HL-60/S4 treated with phorbol 12-myristate 13-acetate at 8.2 ng/mL for 4 days and 3 days (cell line): ENCODE results near the gene ATP9B.
"Not testable (repeated sequence)": the region's sequence is repeated elsewhere in the genome, so short reads cannot be mapped to it uniquely, and the experiment has no call there.

Experiments
- in situ Hi-C: fragments of 300-500 bp; cut with MboI; formaldehyde crosslinking; loops from 2 replicates; pipeline ENCODE4 v1.15.0; 2022; ENCODE audit warnings: low sequenced_read_pairs

Gene ATP9B

GRCh38 chr18:79321625-79322405 lies 252.6 kb downstream of the ATP9B start:
- in situ Hi-C loops: no loop called here

GRCh38 chr18:79322441-79322840 lies 253.2 kb downstream of the ATP9B start:
- in situ Hi-C loops: no loop called here

- in situ Hi-C loops: no loop called here
Measured at GRCh38 chr18:79323471-79323870, 254.3 kb downstream of the ATP9B start.

- in situ Hi-C loops: no loop called here
Measured at GRCh38 chr18:79326413-79327198, 257.4 kb downstream of the ATP9B start.

- in situ Hi-C loops: no loop called here
Measured at GRCh38 chr18:79327199-79327721, 258.1 kb downstream of the ATP9B start.

- in situ Hi-C loops: not testable (repeated sequence)
Measured at GRCh38 chr18:79327915-79328314, 258.7 kb downstream of the ATP9B start.

GRCh38 chr18:79328887-79329286 lies 259.7 kb downstream of the ATP9B start:
- in situ Hi-C loops: no loop called here

GRCh38 chr18:79329786-79330185 lies 260.6 kb downstream of the ATP9B start:
- in situ Hi-C loops: no loop called here

- in situ Hi-C loops: no loop called here
Measured at GRCh38 chr18:79332646-79333045, 263.5 kb downstream of the ATP9B start.

- in situ Hi-C loops: no loop called here
Measured at GRCh38 chr18:79333046-79333445, 263.9 kb downstream of the ATP9B start.

- in situ Hi-C loops: no loop called here
Measured at GRCh38 chr18:79334496-79335233, 265.5 kb downstream of the ATP9B start.

- in situ Hi-C loops: no loop called here
Measured at GRCh38 chr18:79335833-79336360, 266.7 kb downstream of the ATP9B start.

GRCh38 chr18:79336556-79337142 lies 267.5 kb downstream of the ATP9B start:
- in situ Hi-C loops: no loop called here

- in situ Hi-C loops: no loop called here
Measured at GRCh38 chr18:79337184-79337583, 268.0 kb downstream of the ATP9B start.

- in situ Hi-C loops: no loop called here
Measured at GRCh38 chr18:79337620-79338019, 268.4 kb downstream of the ATP9B start.

GRCh38 chr18:79339094-79339908 lies 270.1 kb downstream of the ATP9B start:
- in situ Hi-C loops: no loop called here

- in situ Hi-C loops: no loop called here
Measured at GRCh38 chr18:79343567-79344207, 274.5 kb downstream of the ATP9B start.

GRCh38 chr18:79344208-79344581 lies 275.0 kb downstream of the ATP9B start:
- in situ Hi-C loops: no loop called here

GRCh38 chr18:79345366-79345765 lies 276.2 kb downstream of the ATP9B start:
- in situ Hi-C loops: no loop called here
